ENCODE data around the gene SNRPA.

The SNRPA gene

DNA sequence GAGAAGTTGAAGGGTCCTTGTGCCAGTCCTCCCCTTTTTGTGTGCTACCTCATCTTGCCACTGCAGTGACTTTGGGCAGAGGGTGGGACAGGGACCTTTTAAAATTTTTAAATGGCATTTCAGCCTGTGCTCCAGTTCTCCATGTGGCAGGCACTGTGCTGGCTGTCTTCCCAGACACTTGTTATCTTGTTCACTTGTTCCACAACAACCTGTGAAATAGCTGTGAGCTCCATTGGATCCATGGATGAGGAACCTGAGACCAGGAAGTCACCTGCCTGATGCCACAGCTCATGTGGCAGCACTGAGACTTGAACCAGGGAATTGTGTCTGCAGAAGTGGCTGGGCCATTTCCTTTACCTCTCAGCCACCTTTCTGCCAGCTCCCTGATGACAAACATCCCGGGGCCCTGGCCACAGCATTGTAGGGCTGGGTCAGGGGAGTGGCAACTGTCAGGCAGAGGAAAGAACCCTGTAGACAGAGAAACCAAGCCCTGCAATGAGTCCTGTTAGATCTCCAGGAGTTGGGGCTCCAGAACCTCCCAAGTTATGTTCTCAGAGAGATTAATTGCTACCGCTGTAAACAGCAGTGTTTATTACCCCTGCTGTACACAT is 54.4 kb downstream of the SNRPA start (continued):
- TF ChIP-seq ARNTL (CRISPR knock-in tag; IDR thresholded peaks at IDR 0.05; ENCODE audit: borderline replicate concordance, low read depth) (no peak), CSDC2 (CRISPR knock-in tag; IDR thresholded peaks at IDR 0.05) (no peak), OSR1 (CRISPR knock-in tag; IDR thresholded peaks at IDR 0.05) (no peak), CREB5 (CRISPR knock-in tag; IDR thresholded peaks at IDR 0.05; ENCODE audit: low read depth) (no peak), PPARA (CRISPR knock-in tag; IDR thresholded peaks at IDR 0.05; ENCODE audit: borderline replicate concordance) (no peak)
- TF ChIP-seq, protein P1, sequence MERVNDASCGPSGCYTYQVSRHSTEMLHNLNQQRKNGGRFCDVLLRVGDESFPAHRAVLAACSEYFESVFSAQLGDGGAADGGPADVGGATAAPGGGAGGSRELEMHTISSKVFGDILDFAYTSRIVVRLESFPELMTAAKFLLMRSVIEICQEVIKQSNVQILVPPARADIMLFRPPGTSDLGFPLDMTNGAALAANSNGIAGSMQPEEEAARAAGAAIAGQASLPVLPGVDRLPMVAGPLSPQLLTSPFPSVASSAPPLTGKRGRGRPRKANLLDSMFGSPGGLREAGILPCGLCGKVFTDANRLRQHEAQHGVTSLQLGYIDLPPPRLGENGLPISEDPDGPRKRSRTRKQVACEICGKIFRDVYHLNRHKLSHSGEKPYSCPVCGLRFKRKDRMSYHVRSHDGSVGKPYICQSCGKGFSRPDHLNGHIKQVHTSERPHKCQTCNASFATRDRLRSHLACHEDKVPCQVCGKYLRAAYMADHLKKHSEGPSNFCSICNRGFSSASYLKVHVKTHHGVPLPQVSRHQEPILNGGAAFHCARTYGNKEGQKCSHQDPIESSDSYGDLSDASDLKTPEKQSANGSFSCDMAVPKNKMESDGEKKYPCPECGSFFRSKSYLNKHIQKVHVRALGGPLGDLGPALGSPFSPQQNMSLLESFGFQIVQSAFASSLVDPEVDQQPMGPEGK (CRISPR knock-in tag; IDR thresholded peaks at IDR 0.05; ENCODE audit: borderline replicate concordance), result no peak

DNA sequence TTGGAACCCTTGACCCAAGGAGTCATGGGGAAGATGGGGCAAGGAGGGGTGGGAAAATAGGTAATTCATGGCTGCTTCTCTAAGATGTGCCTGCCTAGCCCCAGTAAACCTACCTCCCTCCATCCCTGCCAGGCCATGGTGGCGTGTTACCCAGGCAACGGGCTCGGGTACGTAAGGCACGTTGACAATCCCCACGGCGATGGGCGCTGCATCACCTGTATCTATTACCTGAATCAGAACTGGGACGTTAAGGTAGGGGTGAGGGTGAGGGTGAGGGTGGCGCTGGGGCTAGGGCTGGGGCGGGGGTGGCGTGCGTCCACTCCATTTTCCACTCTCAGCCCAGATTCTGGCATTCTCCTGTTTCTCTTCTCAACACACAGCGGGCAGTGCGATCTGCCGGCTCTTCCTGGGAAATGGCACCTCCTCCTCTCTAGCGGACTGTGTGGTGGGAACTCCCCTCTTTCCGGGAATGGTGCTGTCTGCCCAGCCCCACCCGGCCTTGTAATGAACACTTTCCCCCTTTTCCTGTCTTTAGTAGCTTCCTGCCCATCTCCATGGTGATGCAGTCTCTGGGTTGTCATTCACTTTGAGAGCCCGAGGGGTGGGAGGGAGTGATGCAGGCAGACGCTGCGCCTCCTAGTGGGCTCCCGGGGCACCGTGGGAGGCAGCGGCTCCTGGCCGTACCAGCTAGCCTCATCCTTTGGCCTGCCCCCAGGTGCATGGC is 55.6 kb downstream of the SNRPA start:
- TF ChIP-seq TOX (CRISPR knock-in tag; IDR thresholded peaks at IDR 0.05; ENCODE audit: borderline replicate concordance), result no peak
- 0 out of 2 replicates have a peak, but pooled peaks have one; percentile 38 for TF ChIP-seq TSHZ2 (CRISPR knock-in tag; IDR thresholded peaks at IDR 0.05)
- TF ChIP-seq ESRRG (CRISPR knock-in tag; IDR thresholded peaks at IDR 0.05), result no peak
- TF ChIP-seq ZNF70 (CRISPR knock-in tag; IDR thresholded peaks at IDR 0.05), result no peak
- no peak for TF ChIP-seq ZFP30 (CRISPR knock-in tag; IDR thresholded peaks at IDR 0.05)
- TF ChIP-seq ZNF8 (CRISPR knock-in tag; IDR thresholded peaks at IDR 0.05), result peak; percentile 77
- TF ChIP-seq TCF4 (CRISPR knock-in tag; IDR thresholded peaks at IDR 0.05; ENCODE audit: borderline replicate concordance), result no peak
- no peak for TF ChIP-seq ZNF565 (CRISPR knock-in tag; conservative IDR thresholded peaks at IDR 0.05; ENCODE audit: low read depth)
- no peak for TF ChIP-seq ARNTL (CRISPR knock-in tag; IDR thresholded peaks at IDR 0.05; ENCODE audit: borderline replicate concordance, low read depth)
- TF ChIP-seq ZFP3 (CRISPR knock-in tag; IDR thresholded peaks at IDR 0.05), result no peak
- peak; percentile 85 for ATAC-seq

GRCh38 chr19:40807147-40808020 is 56.4 kb downstream of the SNRPA start:
- ATAC-seq, result no peak
- TF ChIP-seq POU6F1 (CRISPR knock-in tag; IDR thresholded peaks at IDR 0.05; ENCODE audit: borderline replicate concordance, low read depth), result no peak
- TF ChIP-seq ARNTL (CRISPR knock-in tag; IDR thresholded peaks at IDR 0.05; ENCODE audit: borderline replicate concordance, low read depth), result no peak
- TF ChIP-seq CSRNP3 (CRISPR knock-in tag; IDR thresholded peaks at IDR 0.05), result no peak
- no peak for TF ChIP-seq TOX (CRISPR knock-in tag; IDR thresholded peaks at IDR 0.05; ENCODE audit: borderline replicate concordance)
- no peak for TF ChIP-seq ZC3H10 (CRISPR knock-in tag; IDR thresholded peaks at IDR 0.05)
- no peak for TF ChIP-seq ZNF565 (CRISPR knock-in tag; conservative IDR thresholded peaks at IDR 0.05; ENCODE audit: low read depth)
- no peak for TF ChIP-seq CSDC2 (CRISPR knock-in tag; IDR thresholded peaks at IDR 0.05)
- TF ChIP-seq ESRRG (CRISPR knock-in tag; IDR thresholded peaks at IDR 0.05), result no peak
- TF ChIP-seq ZNF8 (CRISPR knock-in tag; IDR thresholded peaks at IDR 0.05), result no peak
- TF ChIP-seq CREB5 (CRISPR knock-in tag; IDR thresholded peaks at IDR 0.05; ENCODE audit: low read depth), result no peak
- TF ChIP-seq GLIS3 (CRISPR knock-in tag; IDR thresholded peaks at IDR 0.05), result no peak
- TF ChIP-seq ZFP30 (CRISPR knock-in tag; IDR thresholded peaks at IDR 0.05), result no peak
- TF ChIP-seq ISL1 (CRISPR knock-in tag; IDR thresholded peaks at IDR 0.05), result no peak
